ENCODE data around the gene PDLIM4.

- TF ChIP-seq CTCF (IDR thresholded peaks at IDR 0.05) (no peak), POLR2A (IDR thresholded peaks at IDR 0.05) (no peak), EP300 (IDR thresholded peaks at IDR 0.05) (no peak)
Observed at GRCh38 chr5:132303589-132303988, 46.1 kb downstream of the PDLIM4 start.
